GM10266 (cell line): ENCODE data around the gene EVI2B.
"Not testable (repeated sequence)": the region's sequence is repeated elsewhere in the genome, so short reads cannot be mapped to it uniquely, and the experiment has no call there.

Experiments
- DNase-seq: peaks from one replicate; pipeline ENCODE4 v3.0.0; 2012; ENCODE audit errors: extremely low spot score
- CTCF ChIP-seq: IDR thresholded peaks from 2 replicates; pipeline ENCODE4 v1.5.1; 2012; ENCODE audit warnings: mild to moderate bottlenecking, low read depth; ENCODE audit not compliant: control insufficient read depth, insufficient read depth; ENCODE audit errors: missing control alignments

The EVI2B gene

GRCh38 chr17:31295489-31295871 is 18.4 kb downstream of the EVI2B start:
- no peak for DNase-seq
- TF ChIP-seq CTCF, result no peak

GRCh38 chr17:31294820-31295488 is 18.9 kb downstream of the EVI2B start:
- no peak for DNase-seq
- no peak for TF ChIP-seq CTCF

GRCh38 chr17:31294231-31294630 is 19.6 kb downstream of the EVI2B start:
- TF ChIP-seq CTCF, result no peak
- DNase-seq, result no peak

- no peak for TF ChIP-seq CTCF
- no peak for DNase-seq
These were observed 20.3 kb downstream of the EVI2B start for GRCh38 chr17:31293581-31293980.

- no peak for TF ChIP-seq CTCF
- no peak for DNase-seq
These were observed 22.0 kb downstream of the EVI2B start for GRCh38 chr17:31291820-31292219.

- DNase-seq, result no peak
- TF ChIP-seq CTCF, result no peak
These were observed 24.1 kb downstream of the EVI2B start for GRCh38 chr17:31289790-31290189.

GRCh38 chr17:31287932-31288331 is 25.9 kb downstream of the EVI2B start:
- not testable (repeated sequence) for DNase-seq

- DNase-seq, result no peak
- TF ChIP-seq CTCF, result no peak
These were observed 27.3 kb downstream of the EVI2B start for GRCh38 chr17:31286587-31286986.
